ES-I3 (cell line): ENCODE data around the gene DCAF6.
"Not testable (repeated sequence)": the region's sequence is repeated elsewhere in the genome, so short reads cannot be mapped to it uniquely, and the experiment has no call there.

Experiments used
- H3K36me3 ChIP-seq: 2 replicates; pipeline ENCODE4 v1.6.1; 2013; ENCODE audit warnings: mild to moderate bottlenecking, low read length, control low read depth, moderate library complexity; ENCODE audit not compliant: insufficient read depth
- H3K4me1 ChIP-seq: 2 replicates; pipeline ENCODE4 v1.6.1; 2013; ENCODE audit warnings: mild to moderate bottlenecking, control low read depth, low read length; ENCODE audit not compliant: insufficient read depth
- H3K9ac ChIP-seq: 2 replicates; pipeline ENCODE4 v1.6.1; 2013; ENCODE audit warnings: low read depth, mild to moderate bottlenecking, low read length, moderate library complexity
- H3K9me3 ChIP-seq: 2 replicates; pipeline ENCODE4 v1.6.1; 2013; ENCODE audit warnings: mild to moderate bottlenecking, low read length, moderate library complexity; ENCODE audit not compliant: control insufficient read depth, insufficient read depth

DCAF6 gene

GRCh38 chr1:168050880-168051279, 114.4 kb downstream of the DCAF6 start:
- no peak overlapping the region for H3K9ac ChIP-seq
- H3K4me1 ChIP-seq = no peaks in the 10 kb centered on the region
- H3K36me3 ChIP-seq = 0 out of 2 replicates have a peak, but pooled peaks cover 2% of the 10 kb centered on the region
- no peaks in the 10 kb centered on the region for H3K9me3 ChIP-seq

DNA sequence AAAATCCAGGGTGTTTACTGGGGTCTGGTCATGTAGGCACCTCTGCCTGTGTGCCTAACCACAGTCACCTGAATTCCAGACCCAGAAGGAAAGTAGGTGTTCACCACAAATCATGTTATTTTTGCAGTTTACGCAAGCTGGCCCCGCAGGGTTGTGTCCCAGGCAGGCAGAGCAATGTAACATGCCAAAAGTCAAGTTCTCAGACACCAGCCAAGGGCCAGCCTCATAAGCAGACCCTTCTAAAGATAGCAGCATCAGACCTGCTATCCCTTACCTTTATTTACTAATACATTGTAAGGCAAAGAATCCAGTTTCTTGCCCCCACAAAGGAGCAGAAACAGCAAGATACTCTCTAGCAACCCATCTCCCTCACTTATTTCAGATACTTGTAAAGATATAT, 117.2 kb downstream of the DCAF6 start:
- no peaks in the 10 kb centered on the region for H3K9me3 ChIP-seq
- no peak overlapping the region for H3K9ac ChIP-seq
- H3K4me1 ChIP-seq = no peaks in the 10 kb centered on the region
- 0 out of 2 replicates have a peak, but pooled peaks cover 2% of the 10 kb centered on the region for H3K36me3 ChIP-seq

DNA sequence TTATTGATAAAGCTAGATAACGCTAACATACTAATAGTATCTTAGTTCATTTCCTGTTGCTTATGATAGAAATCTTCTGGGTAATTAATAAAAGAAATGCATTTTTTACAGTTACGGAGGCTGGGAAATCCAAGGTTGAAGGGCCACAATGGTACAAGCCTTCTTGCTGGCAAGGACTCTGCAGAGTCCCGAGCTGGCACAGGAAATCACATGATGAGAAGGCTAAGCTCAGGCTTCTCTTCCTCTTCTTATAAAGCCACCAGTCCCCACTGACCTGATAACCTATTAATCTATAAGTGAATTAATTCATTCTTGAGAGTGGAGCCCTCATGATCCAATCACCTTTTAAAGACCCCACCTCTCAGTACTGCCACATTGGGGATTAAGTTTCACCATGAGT, 117.6 kb downstream of the DCAF6 start:
- Histone ChIP-seq H3K9ac (no peak overlapping the region), H3K36me3 (0 out of 2 replicates have a peak, but pooled peaks cover 2% of the 10 kb centered on the region), H3K4me1 (no peaks in the 10 kb centered on the region), H3K9me3 (no peaks in the 10 kb centered on the region)

- not testable (repeated sequence) for H3K9ac ChIP-seq, H3K36me3 ChIP-seq, H3K4me1 ChIP-seq, H3K9me3 ChIP-seq
Measured at GRCh38 chr1:168056152-168056551, 119.7 kb downstream of the DCAF6 start.

DNA sequence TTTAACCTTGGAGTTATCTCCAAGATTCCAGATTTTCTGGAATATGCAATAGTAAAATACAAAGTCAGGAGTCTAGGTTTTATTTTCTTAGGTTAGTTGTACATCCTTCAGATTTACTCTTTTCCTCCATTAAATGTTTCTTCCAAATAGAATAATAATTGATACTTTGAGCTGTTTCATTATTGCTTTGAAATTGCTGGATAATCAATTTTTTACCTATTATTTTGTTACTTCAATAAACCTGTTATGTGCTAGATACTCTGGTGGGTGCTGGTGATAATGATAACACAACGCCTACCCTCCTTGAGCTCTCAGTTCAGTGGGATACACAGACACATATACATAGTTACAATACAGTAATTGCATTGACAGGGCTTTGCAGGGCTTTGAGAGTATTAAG, 120.9 kb downstream of the DCAF6 start:
- Histone ChIP-seq H3K4me1 (no peaks in the 10 kb centered on the region), H3K9me3 (no peaks in the 10 kb centered on the region), H3K9ac (no peak overlapping the region), H3K36me3 (no peaks in the 10 kb centered on the region)

- H3K4me1 ChIP-seq = no peaks in the 10 kb centered on the region
- no peak overlapping the region for H3K9ac ChIP-seq
- no peaks in the 10 kb centered on the region for H3K36me3 ChIP-seq
- no peaks in the 10 kb centered on the region for H3K9me3 ChIP-seq
Measured at GRCh38 chr1:168057921-168058320, 121.4 kb downstream of the DCAF6 start.

DNA sequence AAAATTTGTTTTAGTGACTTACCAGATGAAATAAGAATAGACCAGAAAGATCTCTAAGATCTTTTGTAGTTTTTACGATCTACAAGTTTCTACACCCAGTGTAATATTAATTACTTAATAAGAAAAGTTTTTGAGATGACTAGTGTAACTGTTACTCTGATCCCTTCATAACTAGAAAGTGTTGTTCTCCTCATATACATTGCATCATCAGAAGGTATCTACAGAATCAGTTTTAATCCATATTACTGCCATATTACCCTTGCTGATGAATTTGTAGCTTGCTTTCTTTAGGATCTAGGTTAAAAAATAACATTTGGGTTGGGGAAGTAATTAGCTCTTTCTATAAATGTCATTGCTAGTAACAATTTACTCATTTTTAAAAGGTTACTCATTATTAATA, 127.7 kb downstream of the DCAF6 start:
- Histone ChIP-seq H3K36me3 (no peaks in the 10 kb centered on the region; the same call in 1 of the 2 replicates), H3K9me3 (no peaks in the 10 kb centered on the region), H3K9ac (no peak overlapping the region), H3K4me1 (no peaks in the 10 kb centered on the region)

DNA sequence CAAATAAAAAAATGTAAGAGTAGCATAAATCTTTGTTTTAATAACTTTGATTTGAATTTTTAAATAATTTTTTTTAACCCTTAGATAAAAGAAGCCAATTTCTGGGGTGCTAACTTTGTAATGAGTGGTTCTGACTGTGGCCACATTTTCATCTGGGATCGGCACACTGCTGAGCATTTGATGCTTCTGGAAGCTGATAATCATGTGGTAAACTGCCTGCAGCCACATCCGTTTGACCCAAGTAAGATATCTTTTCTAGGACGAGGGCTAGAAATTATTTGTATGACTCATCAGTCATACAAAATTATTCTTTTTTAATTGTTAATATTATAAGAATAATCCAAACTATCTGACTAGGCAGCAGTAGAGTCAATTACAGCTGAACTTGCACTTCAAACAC, 129.0 kb downstream of the DCAF6 start:
- Histone ChIP-seq H3K4me1 (no peaks in the 10 kb centered on the region), H3K9ac (no peak overlapping the region), H3K9me3 (no peaks in the 10 kb centered on the region), H3K36me3 (no peaks in the 10 kb centered on the region; the same call in 1 of the 2 replicates)

DNA sequence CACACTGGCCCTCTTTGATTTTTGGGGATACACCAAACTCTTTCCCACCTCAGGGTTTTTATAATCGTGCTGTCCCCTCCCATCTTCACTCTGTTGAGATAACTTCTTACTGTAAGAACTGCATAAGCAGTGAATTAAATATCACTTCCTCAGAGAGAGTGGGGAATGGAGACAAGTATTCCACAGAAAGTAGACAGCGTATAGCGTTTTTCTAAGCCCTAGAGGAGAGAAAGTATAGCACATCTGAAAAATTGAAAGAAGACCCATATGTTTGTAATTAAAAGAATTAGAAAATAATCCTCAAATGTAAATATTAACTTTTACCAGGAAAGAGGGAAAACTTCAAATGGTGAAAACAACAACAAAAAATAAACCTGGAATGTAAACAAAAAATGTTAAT, 132.9 kb downstream of the DCAF6 start:
- no peaks in the 10 kb centered on the region for H3K4me1 ChIP-seq
- H3K36me3 ChIP-seq = peaks cover 5% of the 10 kb centered on the region; the same call in 1 of the 2 replicates
- H3K9me3 ChIP-seq = no peaks in the 10 kb centered on the region
- no peak overlapping the region for H3K9ac ChIP-seq

DNA sequence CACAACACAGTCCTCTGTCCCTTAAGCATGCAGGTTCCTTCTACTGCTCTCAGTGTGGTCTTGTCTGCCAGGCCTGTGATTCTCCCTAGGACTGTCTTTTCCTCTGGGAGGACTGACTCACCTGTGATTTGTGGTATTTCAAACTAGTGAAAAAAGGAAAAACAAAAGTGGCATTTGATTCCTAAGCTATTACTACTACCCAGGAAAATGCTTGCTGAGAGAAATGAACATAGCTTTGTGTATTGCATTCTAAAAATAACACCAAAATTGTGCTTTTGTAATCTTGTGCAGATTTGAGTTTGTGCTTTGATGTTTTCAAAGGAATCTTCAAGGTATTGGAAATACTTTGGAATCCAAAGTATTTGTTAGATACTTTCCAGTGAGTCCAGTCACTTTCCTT, 143.3 kb downstream of the DCAF6 start:
- H3K9ac ChIP-seq = no peak overlapping the region
- H3K9me3 ChIP-seq = no peaks in the 10 kb centered on the region
- H3K4me1 ChIP-seq = no peaks in the 10 kb centered on the region
- no peaks in the 10 kb centered on the region; the same call in 1 of the 2 replicates for H3K36me3 ChIP-seq

GRCh38 chr1:168081373-168082007, 145.0 kb downstream of the DCAF6 start:
- no peaks in the 10 kb centered on the region for H3K9me3 ChIP-seq
- no peaks in the 10 kb centered on the region; the same call in 1 of the 2 replicates for H3K36me3 ChIP-seq
- no peaks in the 10 kb centered on the region for H3K4me1 ChIP-seq
- no peak overlapping the region for H3K9ac ChIP-seq

- H3K9ac ChIP-seq = no peak overlapping the region
- no peaks in the 10 kb centered on the region; the same call in none of the 2 replicates for H3K36me3 ChIP-seq
- H3K9me3 ChIP-seq = no peaks in the 10 kb centered on the region
- no peaks in the 10 kb centered on the region for H3K4me1 ChIP-seq
Measured at GRCh38 chr1:168082008-168082876, 145.8 kb downstream of the DCAF6 start.

- no peaks in the 10 kb centered on the region for H3K9me3 ChIP-seq
- H3K9ac ChIP-seq = no peak overlapping the region
- H3K4me1 ChIP-seq = no peaks in the 10 kb centered on the region
- no peaks in the 10 kb centered on the region; the same call in none of the 2 replicates for H3K36me3 ChIP-seq
Measured at GRCh38 chr1:168083456-168084325, 147.2 kb downstream of the DCAF6 start.
